Measurements from ENCODE around the gene CNN3.

GRCh38 chr1:94949681-94950661, 23.1 kb upstream of the CNN3 start:
- no peak for TF ChIP-seq POLR2A (IDR thresholded peaks at IDR 0.05)
- TF ChIP-seq CTCF (IDR thresholded peaks at IDR 0.05): no peak
